HepG2 (cell line): Measurements from ENCODE around the gene ST14. TPM values are rescaled to one million over a fixed set of nuclear protein-coding genes. Genes with fewer than 3 reads are reported as not detected.
A peak's percentile ranks its signal among the peaks of the same experiment; 100 is the strongest.

Source experiments
- ATAC-seq: fragments of 200-7000 bp; cut with Tn5 transposase; 3 replicates; pipeline ENCODE4 v1.9.1; 2020; ENCODE audit warnings: mild to moderate bottlenecking, moderate library complexity
- BruUV-seq: library from RNA; stranded (reverse); fragments of 400-500 nt; replicated peaks from 2 replicates; lab custom pipeline; 2021; lab: Mats Ljungman, UMichigan
- CTCF ChIA-PET: fragments of 300-600 bp; formaldehyde crosslinking; extraction: SDS; loops from one replicate; lab custom pipeline; 2021; ENCODE audit warnings: low total read pairs, inconsistent platforms, low intra/inter-chr PET ratio; lab: Yijun Ruan, JAX
- POLR2A ChIA-PET: fragments of 350-600 bp; sonication (Branson Sonifier 250); formaldehyde crosslinking; loops from one replicate; lab custom pipeline; 2020; ENCODE audit warnings: antibody characterized with exemption, inconsistent platforms; lab: Yijun Ruan, JAX
- DNase-seq: peaks from one replicate; pipeline ENCODE4 v3.0.0-alpha.2; 2015; ENCODE audit warnings: low spot score
- FAIRE-seq: peaks from 3 replicates; lab custom pipeline; 2011; peaks lifted over from hg19 to GRCh38; lab: Jason Lieb, UNC
- H2AFZ ChIP-seq: one replicate; pipeline ENCODE4 v1.6.1; 2011; ENCODE audit warnings: low read length, inconsistent platforms
- H3K27ac ChIP-seq: fragments of 300-600 bp; 3 replicates; pipeline ENCODE4 v1.8.0; 2011; ENCODE audit warnings: mixed run types, mild to moderate bottlenecking, mixed read lengths, low read length, inconsistent platforms; ENCODE audit not compliant: insufficient read depth; ENCODE audit errors: extremely low read length
- H3K27me3 ChIP-seq, 2 experiments: fragments of 200-600 bp in 1 of 2; 2 replicates in 1 of 2; 3 replicates in 1 of 2; pipeline versions ENCODE4 v1.6.0 to v1.8.0; 2011; ENCODE audit warnings: low read length in 2 of 2, mild to moderate bottlenecking in 2 of 2, moderate library complexity in 2 of 2, inconsistent platforms in 1 of 2; ENCODE audit not compliant: insufficient read depth in 2 of 2, control insufficient read depth in 1 of 2
- H3K36me3 ChIP-seq, 2 experiments: fragments of 200-600 bp in 1 of 2; replicated peaks in 1 of 2; 2 replicates in 1 of 2; 3 replicates in 1 of 2; pipeline versions ENCODE4 v1.5.1 to v1.8.0; 2011; ENCODE audit warnings: low read length in 2 of 2, inconsistent platforms in 1 of 2; ENCODE audit not compliant: insufficient read depth in 2 of 2, control insufficient read depth in 1 of 2
- H3K4me1 ChIP-seq: 2 replicates; pipeline ENCODE4 v1.5.1; 2012; ENCODE audit warnings: low read length, inconsistent platforms; ENCODE audit not compliant: insufficient read depth
- H3K4me2 ChIP-seq: 2 replicates; pipeline ENCODE4 v1.6.0; 2011; ENCODE audit warnings: low read depth, low read length, inconsistent platforms
- H3K4me3 ChIP-seq, 3 experiments: fragments of 200-600 bp in 1 of 3; sonication (generic), shearing (Covaris generic) in 1 of 3; replicated peaks in 1 of 3; 2 replicates each; pipeline ENCODE4 v1.5.1; 2011 to 2016; ENCODE audit warnings: low read length in 3 of 3, inconsistent platforms in 2 of 3, low read depth in 2 of 3, mild to moderate bottlenecking in 2 of 3, control low read depth in 1 of 3, mixed read lengths in 1 of 3; ENCODE audit not compliant: insufficient read depth in 1 of 3
- H3K79me2 ChIP-seq: one replicate; pipeline ENCODE4 v1.6.1; 2011; ENCODE audit warnings: low read length, inconsistent platforms; ENCODE audit not compliant: insufficient read depth
- H3K9ac ChIP-seq: 2 replicates; pipeline ENCODE4 v1.6.0; 2011; ENCODE audit warnings: mild to moderate bottlenecking, low read depth, low read length, inconsistent platforms; ENCODE audit not compliant: insufficient read depth
- H3K9me3 ChIP-seq: 2 replicates; pipeline ENCODE4 v1.5.1; 2012; ENCODE audit warnings: mild to moderate bottlenecking, low read length
- H4K20me1 ChIP-seq: 2 replicates; pipeline ENCODE4 v1.6.0; 2011; ENCODE audit warnings: inconsistent platforms, mild to moderate bottlenecking, low read length, moderate library complexity; ENCODE audit not compliant: insufficient read depth
- HOMEZ ChIP-seq: IDR thresholded peaks from 2 replicates; pipeline ENCODE4 v1.6.1; 2016; ENCODE audit warnings: low read depth
- ZBTB33 ChIP-seq: sonication (generic); formaldehyde crosslinking; IDR thresholded peaks from 2 replicates; pipeline ENCODE4 v1.4.0; 2020; ENCODE audit warnings: missing genetic modification reagents
- WGBS: methylation state at CpG from one replicate; pipeline ENCODE4 v1.1.6; 2017; ENCODE audit warnings: low lambda C conversion rate; 5-methylcytosine and 5-hydroxymethylcytosine counted together
- in situ Hi-C: cut with HindIII; loops from 2 replicates; pipeline ENCODE4 v1.10.0; 2017; ENCODE audit warnings: low pct_unique_long_range_greater_than_20kb; ENCODE audit not compliant: extremely low pct_ligation_motif_present
- intact Hi-C: fragments of 100-400 bp; cut with micrococcal nuclease; formaldehyde crosslinking; loops from one replicate; pipeline ENCODE4 v1.10.0; 2022; ENCODE audit not compliant: unreplicated experiment
- polyA plus RNA-seq, 8 experiments: library from polyadenylated mRNA; depleted of rRNA in 3 of 8; stranded (reverse) in 7 of 8; unstranded in 1 of 8; fragments of >200 nt; fragmentation: Illumina TruSeq in 4 of 8; extraction: Trizol in 4 of 8; gene quantifications; 2 replicates each; pipeline versions ENCODE4 v1.2.1 to v1.2.3, GENCODE V29; 2011 to 2016; ENCODE audit warnings: low read depth in 4 of 8, missing spikeins in 1 of 8, mixed read lengths in 1 of 8; ENCODE audit not compliant: insufficient read depth in 1 of 8
- total RNA-seq, 5 experiments: library from RNA; depleted of rRNA; stranded (reverse); fragments of >200 nt; fragmentation: Illumina TruSeq; extraction: Trizol; gene quantifications; 2 replicates each; pipeline ENCODE4 v1.2.3, GENCODE V29; 2016; ENCODE audit warnings: low read depth in 1 of 5

Gene ST14
- total and polyA plus RNA-seq, 2 of the 13 experiments (the other 11 are each of a cell fraction or from before 2014, with no cell fraction given): 0.88 to 1.4 TPM

GRCh38 chr11:130177782-130178181 is 18.2 kb downstream of the ST14 start:
- Histone ChIP-seq H3K27me3 (no peaks in the 10 kb centered on the region), H3K79me2 (no peaks in the 10 kb centered on the region), H3K36me3 (no peaks in the 10 kb centered on the region), H3K4me3 (no peak overlapping the region), H4K20me1 (no peaks in the 10 kb centered on the region), H3K4me2 (no peak overlapping the region), H3K4me1 (peaks cover 45% of the 10 kb centered on the region), H3K9ac (no peak overlapping the region), H2AFZ (no peak overlapping the region), H3K9me3 (no peaks in the 10 kb centered on the region; the same call in 1 of the 2 replicates), H3K27ac (no peak overlapping the region)
- DNase-seq: no peak
- WGBS: 88% methylated on average over 10 of the region's 10 CpGs
- intact Hi-C loops (no loop called here), in situ Hi-C loops (no loop called here)
- no peak for FAIRE-seq
- ChIA-PET CTCF (no interaction called here), POLR2A (no interaction called here)
- no TSS peak for BruUV-seq
- no peak for ATAC-seq
- TF ChIP-seq HOMEZ (CRISPR knock-in tag): no peak
- TF ChIP-seq ZBTB33 (CRISPR knock-in tag): 0 out of 2 replicates have a peak, but pooled peaks have one; percentile 30
